GM12874 (cell line): Measurements from ENCODE around the gene IRX2.

Source experiments
- TF ChIP-seq, protein P1 (sequence below): IDR thresholded peaks from 2 replicates; pipeline ENCODE4 v1.5.1; 2011; ENCODE audit warnings: low read depth, mild to moderate bottlenecking, control low read depth, low read length, moderate library complexity; ENCODE audit not compliant: insufficient read depth

The IRX2 gene

GRCh38 chr5:2761921-2762488, 10.5 kb upstream of the IRX2 start:
- TF ChIP-seq, protein P1, sequence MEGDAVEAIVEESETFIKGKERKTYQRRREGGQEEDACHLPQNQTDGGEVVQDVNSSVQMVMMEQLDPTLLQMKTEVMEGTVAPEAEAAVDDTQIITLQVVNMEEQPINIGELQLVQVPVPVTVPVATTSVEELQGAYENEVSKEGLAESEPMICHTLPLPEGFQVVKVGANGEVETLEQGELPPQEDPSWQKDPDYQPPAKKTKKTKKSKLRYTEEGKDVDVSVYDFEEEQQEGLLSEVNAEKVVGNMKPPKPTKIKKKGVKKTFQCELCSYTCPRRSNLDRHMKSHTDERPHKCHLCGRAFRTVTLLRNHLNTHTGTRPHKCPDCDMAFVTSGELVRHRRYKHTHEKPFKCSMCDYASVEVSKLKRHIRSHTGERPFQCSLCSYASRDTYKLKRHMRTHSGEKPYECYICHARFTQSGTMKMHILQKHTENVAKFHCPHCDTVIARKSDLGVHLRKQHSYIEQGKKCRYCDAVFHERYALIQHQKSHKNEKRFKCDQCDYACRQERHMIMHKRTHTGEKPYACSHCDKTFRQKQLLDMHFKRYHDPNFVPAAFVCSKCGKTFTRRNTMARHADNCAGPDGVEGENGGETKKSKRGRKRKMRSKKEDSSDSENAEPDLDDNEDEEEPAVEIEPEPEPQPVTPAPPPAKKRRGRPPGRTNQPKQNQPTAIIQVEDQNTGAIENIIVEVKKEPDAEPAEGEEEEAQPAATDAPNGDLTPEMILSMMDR, result no peak

GRCh38 chr5:2759696-2760461, 8.4 kb upstream of the IRX2 start:
- TF ChIP-seq, protein P1, result no peak

- TF ChIP-seq, protein P1, result no peak
Measured at GRCh38 chr5:2759091-2759490, 7.6 kb upstream of the IRX2 start.

DNA sequence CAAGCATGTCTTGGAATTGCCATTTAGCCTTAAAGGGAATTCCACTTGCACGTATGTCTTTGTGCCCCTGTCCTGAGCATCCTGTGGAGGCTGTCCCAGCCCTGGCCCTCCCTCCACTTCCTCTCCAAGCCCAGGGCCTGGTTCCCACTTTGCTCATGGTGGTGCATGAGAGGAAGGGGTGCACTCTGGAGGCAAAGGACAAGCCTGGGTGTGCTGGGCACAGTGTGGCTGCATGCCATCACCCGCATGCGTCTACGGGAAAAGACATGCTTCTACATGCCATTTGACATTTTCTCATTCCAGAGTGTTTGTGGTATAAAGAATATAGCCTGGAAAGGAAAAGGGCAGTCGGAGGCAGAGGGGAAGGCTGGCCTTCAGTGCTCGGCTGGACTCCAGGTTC, 7.2 kb upstream of the IRX2 start:
- TF ChIP-seq, protein P1, result no peak

- TF ChIP-seq, protein P1, result no peak
Measured at GRCh38 chr5:2757563-2758351, 6.3 kb upstream of the IRX2 start.

- TF ChIP-seq, protein P1, result no peak
Measured at GRCh38 chr5:2756211-2757152, 5.0 kb upstream of the IRX2 start.

DNA sequence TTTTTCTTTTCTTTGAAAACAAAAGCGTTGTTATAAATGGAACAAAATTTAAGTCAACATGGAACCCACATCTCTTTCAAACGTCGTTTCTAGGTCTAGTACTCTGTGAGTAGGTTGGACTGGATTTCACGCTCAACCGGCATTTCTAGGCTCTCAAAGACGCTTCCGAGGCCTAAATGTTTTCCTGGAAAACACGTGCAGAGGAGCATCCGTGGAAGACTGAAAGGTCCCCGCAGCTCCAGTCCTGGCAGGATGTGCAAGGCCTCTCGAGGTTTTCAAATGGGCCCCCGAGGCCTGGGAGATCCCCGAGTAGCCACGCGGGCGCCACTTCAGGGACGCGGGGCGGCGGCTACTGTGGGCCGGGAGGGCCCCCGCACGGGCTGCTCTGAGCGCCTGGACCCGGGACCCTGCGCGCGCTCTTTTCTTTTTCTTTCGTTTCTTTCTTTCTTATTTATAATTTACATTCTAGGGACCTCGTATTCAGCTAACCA, 4.2 kb upstream of the IRX2 start:
- TF ChIP-seq, protein P1, result no peak
